BLaER1 (cell line): ENCODE results near the gene UCP3.
A peak's percentile ranks its signal among the peaks of the same experiment; 100 is the strongest.

Experiments used
- H3K27ac ChIP-seq: shearing (Covaris generic); formaldehyde crosslinking; 2 replicates; pipeline ENCODE4 v1.8.1; 2022
- H3K27me3 ChIP-seq: shearing (Covaris generic); formaldehyde crosslinking; 2 replicates; pipeline ENCODE4 v1.8.1; 2022
- H3K36me3 ChIP-seq: shearing (Covaris generic); formaldehyde crosslinking; 2 replicates; pipeline ENCODE4 v1.8.1; 2022
- H3K4me1 ChIP-seq: shearing (Covaris generic); formaldehyde crosslinking; 2 replicates; pipeline ENCODE4 v1.8.1; 2022
- H3K4me2 ChIP-seq: shearing (Covaris generic); formaldehyde crosslinking; 2 replicates; pipeline ENCODE4 v1.8.1; 2022
- H3K4me3 ChIP-seq: shearing (Covaris generic); formaldehyde crosslinking; 2 replicates; pipeline ENCODE4 v1.8.1; 2022
- H3K9ac ChIP-seq: shearing (Covaris generic); formaldehyde crosslinking; 2 replicates; pipeline ENCODE4 v1.8.1; 2022
- H3K9me3 ChIP-seq: shearing (Covaris generic); formaldehyde crosslinking; 2 replicates; pipeline ENCODE4 v1.8.1; 2022
- H4K20me1 ChIP-seq: shearing (Covaris generic); formaldehyde crosslinking; 2 replicates; pipeline ENCODE4 v1.8.1; 2022
- Cebpa-rat ChIP-seq: shearing (Covaris generic); IDR thresholded peaks from 2 replicates; pipeline ENCODE4 v1.8.1; 2022

Gene UCP3

DNA sequence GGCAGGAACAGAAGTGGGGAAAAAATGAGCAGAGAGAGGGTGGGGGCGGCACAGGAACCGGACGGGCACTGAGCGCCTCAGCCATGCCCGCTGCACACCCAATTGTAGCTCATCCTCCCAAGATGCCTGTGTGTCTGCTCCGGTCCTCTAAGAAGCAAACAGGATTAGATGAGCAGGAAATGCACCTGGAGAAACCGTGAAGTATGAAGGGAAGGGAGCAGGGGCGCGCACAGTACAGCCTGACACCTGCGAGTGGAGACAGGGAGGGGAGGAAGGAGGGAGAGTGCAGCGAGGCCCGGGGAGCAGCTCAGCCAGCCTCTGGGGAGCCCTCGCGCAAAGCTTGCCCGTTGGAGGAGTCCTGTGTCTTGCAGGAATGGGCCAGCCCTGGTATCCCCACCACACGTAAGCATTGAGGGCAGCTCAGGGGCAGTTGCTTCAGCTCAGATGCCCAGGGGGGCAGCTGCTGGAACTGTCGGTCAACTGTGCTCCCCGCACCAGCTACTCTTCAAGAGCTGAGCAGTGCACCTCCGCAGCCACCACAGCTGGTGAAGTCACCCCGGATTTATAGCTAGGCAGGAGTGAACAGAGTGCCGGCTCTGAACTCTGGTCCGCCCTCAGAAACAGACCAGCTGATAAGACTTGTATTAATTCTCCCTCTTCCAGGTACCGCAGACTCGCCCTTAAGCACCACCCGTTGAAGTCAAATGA, 51.1 kb downstream of the UCP3 start:
- Histone ChIP-seq H3K4me2 (peak overlapping the region; percentile 47), H3K9ac (no peak overlapping the region), H3K36me3 (no peaks in the 10 kb centered on the region), H3K4me3 (no peak overlapping the region), H3K27ac (no peak overlapping the region), H3K27me3 (no peaks in the 10 kb centered on the region), H3K4me1 (peaks cover 20% of the 10 kb centered on the region), H3K9me3 (no peaks in the 10 kb centered on the region), H4K20me1 (no peaks in the 10 kb centered on the region)
- no peak for TF ChIP-seq Cebpa-rat

DNA sequence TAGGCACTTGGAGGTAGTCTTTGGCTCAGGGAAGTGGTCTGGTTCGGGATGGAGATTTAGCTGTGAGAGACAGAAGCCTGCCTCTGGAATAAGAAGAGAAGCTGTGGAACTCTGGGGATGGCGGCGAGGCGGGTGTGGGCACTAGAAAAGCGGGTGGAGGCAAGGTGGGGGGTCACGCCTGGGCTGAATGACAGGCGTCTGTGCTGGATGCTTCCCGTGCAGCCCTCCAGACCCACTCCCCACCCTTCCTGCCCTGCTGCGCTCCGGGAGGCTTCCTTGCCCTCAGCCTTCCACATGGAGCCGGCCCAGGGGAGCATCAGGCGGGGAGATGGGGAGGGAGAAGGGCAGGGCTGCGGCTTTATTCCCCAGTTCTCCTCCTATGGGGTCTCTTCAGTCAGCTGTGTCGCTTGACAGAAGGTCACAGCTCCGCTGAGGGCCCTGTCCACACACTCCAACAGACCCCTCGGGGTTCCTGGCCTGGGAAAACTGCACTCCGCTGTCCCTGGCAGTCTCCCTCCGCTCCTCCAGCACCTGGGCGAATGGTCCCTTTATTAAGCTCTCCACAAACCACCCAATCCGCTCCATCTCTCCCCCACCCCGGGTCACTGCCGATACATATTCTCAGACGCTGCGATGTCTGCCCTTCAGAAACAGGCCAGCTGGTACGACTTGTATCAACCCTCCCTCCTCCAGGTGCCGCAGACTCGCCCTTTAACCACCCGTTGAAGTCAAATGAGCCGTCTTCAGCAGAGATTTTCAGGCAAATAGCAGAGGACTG, 51.8 kb downstream of the UCP3 start:
- Histone ChIP-seq H3K27ac (no peak overlapping the region), H3K9ac (no peak overlapping the region), H3K9me3 (no peaks in the 10 kb centered on the region), H3K4me2 (peak overlapping the region; percentile 47), H3K4me1 (peaks cover 20% of the 10 kb centered on the region), H3K36me3 (no peaks in the 10 kb centered on the region), H4K20me1 (no peaks in the 10 kb centered on the region), H3K4me3 (no peak overlapping the region), H3K27me3 (no peaks in the 10 kb centered on the region)
- TF ChIP-seq Cebpa-rat: no peak

DNA sequence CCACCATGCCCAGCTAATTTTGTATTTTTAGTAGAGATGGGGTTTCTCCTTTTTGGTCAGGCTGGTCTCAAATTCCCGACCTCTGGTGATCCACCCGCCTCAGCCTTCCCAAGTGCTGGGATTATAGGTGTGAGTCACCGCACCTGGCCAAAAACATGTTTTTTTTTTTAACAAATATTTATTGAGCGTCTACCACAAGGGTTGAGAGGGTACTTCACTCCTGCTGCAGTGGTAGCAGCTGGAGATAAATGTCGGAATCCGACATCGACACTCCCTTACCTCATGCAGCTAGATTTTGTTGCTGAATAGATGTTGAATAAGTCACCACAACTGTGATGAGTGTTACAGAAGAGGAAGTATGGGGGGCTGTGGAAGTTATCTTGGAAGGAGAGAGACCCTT, 57.1 kb downstream of the UCP3 start:
- H3K9ac ChIP-seq: no peak overlapping the region

DNA sequence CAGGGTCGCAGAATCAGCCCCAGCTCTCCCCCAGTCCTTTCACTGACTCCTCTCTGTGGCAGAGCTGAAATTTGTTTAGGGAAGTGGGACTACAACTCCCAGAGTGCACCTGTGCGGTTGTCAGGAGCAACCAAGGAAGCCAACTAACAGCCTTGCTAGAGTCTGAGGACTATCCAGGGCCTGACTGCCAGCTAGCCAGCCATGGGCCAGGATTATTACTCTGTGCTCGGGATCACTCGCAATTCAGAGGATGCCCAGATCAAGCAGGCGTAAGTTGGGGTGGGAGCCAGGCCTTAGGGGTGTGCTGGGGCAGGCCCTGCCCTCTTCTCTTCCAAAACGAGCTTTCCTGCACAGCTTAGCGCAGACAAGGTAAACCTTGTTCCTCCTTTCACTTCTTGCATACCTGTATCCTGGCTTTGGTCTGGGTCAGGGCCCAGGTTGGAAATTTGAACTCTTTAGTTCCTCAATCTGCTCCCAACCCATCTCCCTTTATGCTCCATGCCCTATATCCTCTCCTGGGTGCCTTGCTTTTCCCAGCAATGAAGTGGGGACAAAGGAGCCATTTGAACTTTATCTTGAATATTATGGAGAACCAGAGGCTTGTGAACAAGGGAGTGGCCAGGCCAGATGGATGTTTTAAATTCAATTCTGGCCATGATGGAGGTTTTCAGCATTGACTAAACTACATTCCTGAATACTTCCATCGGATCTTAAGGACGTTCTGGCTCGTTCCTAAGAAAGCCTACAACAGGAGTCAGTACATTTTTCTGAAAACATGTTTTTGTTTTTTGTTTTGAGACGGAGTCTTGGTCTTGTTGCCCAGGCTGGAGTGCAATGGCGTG, 57.8 kb downstream of the UCP3 start, which contains the start of gene DNAJB13:
TSS of gene DNAJB13 (plus strand) at position 158 of the 842 bp plus-strand sequence. CDS start at position 202, 44 bp downstream.
- no peaks in the 10 kb centered on the region for H4K20me1 ChIP-seq
- H3K27me3 ChIP-seq: no peaks in the 10 kb centered on the region
- H3K36me3 ChIP-seq: no peaks in the 10 kb centered on the region
- no peak within 1 kb of the TSS for H3K4me3 ChIP-seq
- no peak for TF ChIP-seq Cebpa-rat
- no peaks in the 10 kb centered on the region for H3K4me1 ChIP-seq
- H3K9me3 ChIP-seq: no peaks in the 10 kb centered on the region
- no peak within 1 kb of the TSS for H3K4me2 ChIP-seq
- H3K27ac ChIP-seq: no peak within 1 kb of the TSS
- no peak within 1 kb of the TSS for H3K9ac ChIP-seq

More for the DNA sequence above, 57.1 kb downstream of the UCP3 start:
- Histone ChIP-seq H3K9me3 (no peaks in the 10 kb centered on the region), H3K4me2 (no peak overlapping the region), H3K27me3 (no peaks in the 10 kb centered on the region), H3K4me3 (no peak overlapping the region), H3K4me1 (no peaks in the 10 kb centered on the region), H3K36me3 (no peaks in the 10 kb centered on the region), H3K27ac (no peak overlapping the region), H4K20me1 (no peaks in the 10 kb centered on the region)
- TF ChIP-seq Cebpa-rat: no peak
